OCI-LY7 (cell line): ENCODE results near the gene FRMD3. TPM values are rescaled to one million over a fixed set of nuclear protein-coding genes. Genes with fewer than 3 reads are reported as not detected.

Source experiments
- BruUV-seq: library from RNA; stranded (reverse); fragments of 400-500 nt; replicated peaks from 2 replicates; lab custom pipeline; 2021; lab: Mats Ljungman, UMichigan
- CTCF ChIA-PET: fragments of 300-600 bp; sonication (Branson Sonifier 250); formaldehyde crosslinking; loops from one replicate; lab custom pipeline; 2022; ENCODE audit warnings: antibody characterized with exemption; ENCODE audit not compliant: unreplicated experiment; lab: Charles Lee
- POLR2A ChIA-PET: fragments of 300-600 bp; sonication (Branson Sonifier 250); formaldehyde crosslinking; loops from one replicate; lab custom pipeline; 2022; ENCODE audit warnings: antibody characterized with exemption; lab: Charles Lee
- DNase-seq: peaks from one replicate; pipeline ENCODE4 v3.0.0-alpha.2; 2015; ENCODE audit warnings: low spot score
- H2AFZ ChIP-seq: fragments of 200-600 bp; sonication (generic), shearing (Covaris generic); 2 replicates; pipeline ENCODE4 v1.6.1; 2014; ENCODE audit warnings: mild to moderate bottlenecking, antibody characterized with exemption, low read length, moderate library complexity
- H3K27ac ChIP-seq: fragments of 200-600 bp; sonication (generic); 2 replicates; pipeline ENCODE4 v1.5.1; 2014; ENCODE audit warnings: mixed run types, low read depth, mild to moderate bottlenecking, moderate library complexity, low read length, inconsistent platforms; ENCODE audit not compliant: poor library complexity, severe bottlenecking
- H3K36me3 ChIP-seq: fragments of 200-600 bp; sonication (generic); 2 replicates; pipeline ENCODE4 v1.6.1; 2014; ENCODE audit warnings: mild to moderate bottlenecking, antibody characterized with exemption, low read length, moderate library complexity, mixed read lengths; ENCODE audit not compliant: insufficient read depth
- H3K4me1 ChIP-seq: fragments of 200-600 bp; sonication (generic); 2 replicates; pipeline ENCODE4 v1.5.1; 2014; ENCODE audit warnings: mild to moderate bottlenecking, low read length; ENCODE audit not compliant: insufficient read depth, poor library complexity, severe bottlenecking
- H3K4me2 ChIP-seq: fragments of 200-600 bp; sonication (generic); 2 replicates; pipeline ENCODE4 v1.6.1; 2014; ENCODE audit warnings: mild to moderate bottlenecking, low read length
- H3K4me3 ChIP-seq: fragments of 200-600 bp; sonication (generic); 2 replicates; pipeline ENCODE4 v1.5.1; 2014; ENCODE audit warnings: mild to moderate bottlenecking, low read depth, low read length; ENCODE audit not compliant: poor library complexity, severe bottlenecking
- H3K79me2 ChIP-seq: fragments of 200-600 bp; sonication (generic); 2 replicates; pipeline ENCODE4 v1.6.1; 2016; ENCODE audit warnings: low read depth, mild to moderate bottlenecking, low read length, moderate library complexity, mixed read lengths; ENCODE audit not compliant: insufficient read depth
- H3K9me2 ChIP-seq: fragments of 200-600 bp; sonication (generic); 2 replicates; pipeline ENCODE4 v1.6.1; 2016; ENCODE audit warnings: mild to moderate bottlenecking, low read length, mixed read lengths; ENCODE audit not compliant: insufficient read depth
- H3K9me3 ChIP-seq: fragments of 200-600 bp; sonication (generic); 2 replicates; pipeline ENCODE4 v1.6.1; 2014; ENCODE audit warnings: mild to moderate bottlenecking, mixed run types, low read length, mixed read lengths
- H4K20me1 ChIP-seq: fragments of 200-600 bp; sonication (generic); 2 replicates; pipeline ENCODE4 v1.6.1; 2014; ENCODE audit warnings: mild to moderate bottlenecking, antibody characterized with exemption, low read length, moderate library complexity, mixed read lengths; ENCODE audit not compliant: insufficient read depth
- CTCF ChIP-seq: fragments of 200-600 bp; sonication (generic); conservative IDR thresholded peaks from 2 replicates; pipeline ENCODE4 v1.5.1; 2014; ENCODE audit warnings: mild to moderate bottlenecking, antibody characterized with exemption, low read length, moderate library complexity, mixed read lengths
- EZH2phosphoT487 ChIP-seq: fragments of 200-600 bp; sonication (generic); IDR thresholded peaks from 2 replicates; pipeline ENCODE4 v1.6.1; 2018; ENCODE audit warnings: low read depth, borderline replicate concordance, mild to moderate bottlenecking, mixed run types, antibody characterized with exemption, low read length, moderate library complexity, mixed read lengths
- intact Hi-C: fragments of 100-400 bp; cut with micrococcal nuclease; formaldehyde crosslinking; loops from one replicate; pipeline ENCODE4 v1.10.0; 2022; ENCODE audit not compliant: unreplicated experiment
- total RNA-seq, 2 experiments: library from RNA; depleted of rRNA in 1 of 2; stranded (reverse); fragments of >200 nt in 1 of 2; shearing (Covaris generic) in 1 of 2; gene quantifications; 2 replicates each; pipeline ENCODE4 v1.2.3, GENCODE V29; 2014 to 2022

Gene FRMD3
- total RNA-seq, 2 experiments from 2014 or later, result 0.48 to 1.4 TPM

GRCh38 chr9:83484990-83485389 is 53.2 kb downstream of the FRMD3 start:
- intact Hi-C loops, result no loop called here
- Histone ChIP-seq H3K36me3 (no peaks in the 10 kb centered on the region), H3K27ac (no peak overlapping the region), H3K4me3 (no peak overlapping the region), H4K20me1 (no peaks in the 10 kb centered on the region), H3K4me2 (no peak overlapping the region), H3K79me2 (no peaks in the 10 kb centered on the region), H2AFZ (no peak overlapping the region), H3K9me2 (no peaks in the 10 kb centered on the region), H3K9me3 (no peaks in the 10 kb centered on the region), H3K4me1 (no peaks in the 10 kb centered on the region)
- DNase-seq, result no peak
- BruUV-seq, result no TSS peak
- ChIA-PET CTCF (no interaction called here), POLR2A (no interaction called here)
- TF ChIP-seq CTCF (no peak), EZH2phosphoT487 (no peak)

- H3K4me1 ChIP-seq, result no peaks in the 10 kb centered on the region
- H3K9me3 ChIP-seq, result no peaks in the 10 kb centered on the region
- TF ChIP-seq EZH2phosphoT487 (no peak), CTCF (no peak)
- H3K4me3 ChIP-seq, result no peak overlapping the region
- no TSS peak for BruUV-seq
- H2AFZ ChIP-seq, result no peak overlapping the region
- intact Hi-C loops, result no loop called here
- CTCF ChIA-PET, result no interaction called here
- no peaks in the 10 kb centered on the region for H4K20me1 ChIP-seq
- no peak overlapping the region for H3K4me2 ChIP-seq
- no peak overlapping the region for H3K27ac ChIP-seq
- no peak for DNase-seq
- H3K9me2 ChIP-seq, result no peaks in the 10 kb centered on the region
- POLR2A ChIA-PET, result interaction anchor here (1.4 kb wide), 1 partner anchor 23 kb away, joined by 3 read pairs; no protein-coding TSS in a partner anchor
- H3K36me3 ChIP-seq, result no peaks in the 10 kb centered on the region
- no peaks in the 10 kb centered on the region for H3K79me2 ChIP-seq
Observed at GRCh38 chr9:83483223-83483622, 55.0 kb downstream of the FRMD3 start.

GRCh38 chr9:83479765-83480164 is 58.4 kb downstream of the FRMD3 start:
- no peak overlapping the region for H3K27ac ChIP-seq
- no peak overlapping the region for H3K4me3 ChIP-seq
- H3K4me2 ChIP-seq, result no peak overlapping the region
- intact Hi-C loops, result no loop called here
- no peaks in the 10 kb centered on the region for H3K9me3 ChIP-seq
- BruUV-seq, result no TSS peak
- no peaks in the 10 kb centered on the region for H3K36me3 ChIP-seq
- no peaks in the 10 kb centered on the region for H3K9me2 ChIP-seq
- H3K79me2 ChIP-seq, result no peaks in the 10 kb centered on the region
- no peak for TF ChIP-seq CTCF
- TF ChIP-seq EZH2phosphoT487, result no peak
- POLR2A ChIA-PET, result no interaction called here
- CTCF ChIA-PET, result no interaction called here
- no peak for DNase-seq
- H2AFZ ChIP-seq, result no peak overlapping the region
- H4K20me1 ChIP-seq, result no peaks in the 10 kb centered on the region
- H3K4me1 ChIP-seq, result no peaks in the 10 kb centered on the region
